ENCODE measurements around the gene VPS35L. TPM values are rescaled to one million over a fixed set of nuclear protein-coding genes. Genes with fewer than 3 reads are reported as not detected.

VPS35L gene
- total RNA-seq, 1 donor from 2014 or later, result 22.4 TPM

DNA sequence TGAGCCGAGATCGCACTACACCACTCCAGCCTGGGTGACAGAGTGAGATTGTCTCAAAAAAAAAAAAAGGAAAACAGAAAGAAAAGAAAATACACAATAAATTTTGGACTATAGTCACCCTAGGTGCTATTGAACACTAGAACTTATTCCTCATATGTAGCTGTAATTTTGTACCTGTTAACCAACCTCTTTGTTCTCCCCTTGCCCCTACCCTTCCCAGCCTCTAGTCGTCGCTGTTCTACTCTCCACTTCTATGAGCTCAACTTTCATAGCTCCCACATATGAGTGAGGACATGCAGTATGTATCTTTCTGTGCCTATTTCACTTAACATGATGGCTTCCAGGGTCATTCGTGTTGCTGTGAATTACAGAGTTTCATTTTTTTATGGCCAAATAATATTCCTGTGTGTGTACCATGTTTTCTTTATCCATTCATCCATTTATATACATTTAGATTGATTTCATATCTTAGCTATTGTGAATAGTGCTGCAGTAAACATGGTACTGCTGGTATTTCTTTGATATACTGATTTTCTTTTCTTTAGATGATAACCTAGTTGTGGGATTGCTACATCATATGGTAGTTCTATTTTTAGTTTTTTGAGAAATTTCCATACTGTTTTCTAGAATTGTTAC is 28.3 kb downstream of the VPS35L start:
- peak; percentile 41 for ATAC-seq
- DNase-seq, result no peak
- intact Hi-C loops (cut with micrococcal nuclease), result no loop called here

DNA sequence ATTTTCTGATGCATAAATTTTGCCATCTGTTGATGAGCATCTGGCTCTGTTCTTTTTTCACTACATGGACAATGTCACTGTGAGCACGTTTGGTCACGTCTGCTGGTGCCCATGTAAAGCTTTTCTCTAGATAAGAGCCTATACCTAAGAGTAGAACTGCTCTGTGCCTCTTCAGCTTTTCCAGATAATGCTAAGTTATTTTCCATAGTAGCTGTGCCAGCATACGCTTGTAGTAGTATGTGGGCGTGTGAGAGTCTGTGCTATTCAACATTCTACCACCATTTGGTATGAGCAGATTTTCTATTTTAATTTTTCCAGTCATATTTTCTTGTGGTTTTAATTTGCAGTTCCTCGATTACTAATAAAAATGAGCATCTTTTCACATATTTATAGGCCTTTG is 33.2 kb downstream of the VPS35L start:
- DNase-seq (no peak), ATAC-seq (peak; percentile 97)
- intact Hi-C loops (cut with micrococcal nuclease), result no loop called here

DNA sequence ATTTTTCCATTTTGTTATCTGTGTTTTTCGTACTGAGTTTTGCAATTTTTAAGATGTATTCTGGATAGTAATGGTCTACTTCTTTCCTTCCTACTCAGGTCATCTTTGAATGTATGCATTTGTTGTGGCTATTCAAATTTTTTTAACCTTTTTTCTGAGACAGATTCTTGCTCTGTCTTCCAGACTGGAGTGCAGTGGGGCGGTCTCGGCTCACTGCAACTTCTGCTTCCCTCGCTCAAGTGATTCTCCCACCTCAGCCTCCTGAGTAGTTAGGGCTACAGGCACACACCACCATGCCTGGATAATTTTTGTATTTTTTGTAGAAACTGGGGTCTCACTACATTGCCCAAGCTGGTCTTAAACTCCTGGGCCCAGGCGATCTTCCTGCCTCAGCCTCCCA is 33.6 kb downstream of the VPS35L start:
- no peak for ATAC-seq
- intact Hi-C loops (cut with micrococcal nuclease), result no loop called here
- DNase-seq, result no peak

DNA sequence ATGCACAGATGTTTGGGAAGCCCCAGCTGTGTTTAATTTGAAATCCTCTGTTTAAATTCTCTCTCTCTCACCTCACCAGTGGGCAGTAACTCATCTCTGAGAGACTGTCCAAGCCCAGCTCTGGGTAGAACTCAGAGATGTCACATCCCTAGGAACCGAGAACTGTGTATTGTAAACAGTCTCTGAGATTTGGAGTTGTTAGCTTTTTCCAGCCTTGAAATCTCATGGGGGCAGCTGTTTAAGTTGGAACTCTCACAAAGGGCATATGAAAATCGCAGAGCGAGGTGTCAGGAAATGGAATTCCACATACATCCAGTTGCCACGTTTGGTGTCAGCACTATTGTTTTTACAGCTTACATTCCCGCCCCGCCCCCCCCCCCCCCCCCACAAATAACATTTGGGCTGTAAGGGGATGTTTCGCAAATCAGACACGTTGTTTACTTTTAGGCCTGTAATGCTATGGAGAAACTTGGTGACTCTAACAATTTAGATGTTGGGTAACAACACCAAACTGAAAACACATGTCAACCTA is 34.3 kb downstream of the VPS35L start:
- ATAC-seq, result peak; percentile 44
- DNase-seq, result no peak
- intact Hi-C loops (cut with micrococcal nuclease), result no loop called here

DNA sequence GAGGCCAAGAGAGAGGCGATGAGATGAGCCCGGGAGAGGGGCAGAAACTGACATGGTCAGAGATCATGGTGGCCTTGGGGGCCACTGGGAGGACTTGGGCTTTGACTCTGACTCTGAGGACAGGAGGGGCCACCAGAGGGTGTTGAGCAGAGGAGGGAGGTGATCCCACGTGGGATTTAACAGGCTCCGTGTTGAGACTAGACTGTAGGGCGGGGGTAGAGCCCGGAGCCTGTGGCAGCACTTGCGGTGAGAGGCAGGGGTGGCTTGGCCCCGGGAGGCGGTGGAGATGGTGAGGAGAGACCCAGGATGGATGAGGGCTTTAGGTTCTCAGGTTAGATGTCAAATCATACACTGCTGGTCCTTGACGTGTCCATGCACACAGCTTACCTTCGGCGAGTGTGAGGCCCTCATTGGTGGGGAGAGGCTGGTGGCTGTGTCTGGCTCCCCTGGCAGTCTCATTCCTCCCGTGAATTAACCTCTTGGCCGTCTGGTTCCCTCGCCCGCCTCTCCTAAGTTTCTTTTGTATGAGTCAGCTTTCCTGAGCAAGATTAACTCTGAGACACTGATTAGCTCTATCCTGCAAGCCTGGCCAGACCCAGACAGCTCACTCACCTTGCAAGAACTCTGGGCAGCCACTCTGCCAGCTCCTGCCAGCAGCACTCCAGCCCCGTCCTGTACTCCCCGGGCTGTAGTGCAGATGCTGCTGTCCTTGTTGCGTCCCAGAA is 39.7 kb downstream of the VPS35L start:
- DNase-seq (peak; percentile 61), ATAC-seq (peak; percentile 95)
- intact Hi-C loops (cut with micrococcal nuclease), result no loop called here

DNA sequence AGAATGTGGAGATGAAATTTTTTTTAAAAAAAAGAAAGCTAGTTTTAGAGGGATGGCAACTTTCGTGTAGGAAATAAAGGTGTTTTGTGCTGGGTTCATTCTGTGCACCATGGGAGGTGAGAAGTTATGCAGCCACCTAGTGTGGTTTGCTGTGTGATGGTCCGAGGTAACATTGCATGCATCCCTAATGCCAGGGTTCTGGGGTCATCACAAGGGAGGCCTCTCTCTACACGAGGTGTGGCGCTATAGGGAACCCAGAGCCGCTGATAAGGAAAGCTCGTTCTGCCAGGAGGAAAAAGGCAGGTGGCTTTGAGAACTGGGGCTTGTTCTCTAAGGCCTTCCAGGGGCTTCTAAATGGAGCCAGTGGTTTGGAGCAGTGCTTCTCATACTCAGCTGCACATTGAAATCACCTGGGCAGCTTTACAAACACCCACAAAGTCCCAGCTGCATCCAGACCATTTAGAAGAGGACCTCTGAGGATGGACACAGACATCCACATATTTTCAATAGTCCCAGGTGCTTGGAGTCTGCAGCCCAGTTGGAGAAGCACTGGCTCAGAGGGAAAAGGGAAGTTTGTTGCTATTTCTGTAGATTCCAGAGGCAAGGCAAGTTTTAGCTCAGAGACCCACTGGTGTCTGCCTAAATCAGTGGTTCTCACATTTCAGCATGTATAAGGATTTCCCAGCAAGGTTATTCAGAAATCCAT is 43.5 kb downstream of the VPS35L start:
- DNase-seq (no peak), ATAC-seq (no peak)
- intact Hi-C loops (cut with micrococcal nuclease), result no loop called here

DNA sequence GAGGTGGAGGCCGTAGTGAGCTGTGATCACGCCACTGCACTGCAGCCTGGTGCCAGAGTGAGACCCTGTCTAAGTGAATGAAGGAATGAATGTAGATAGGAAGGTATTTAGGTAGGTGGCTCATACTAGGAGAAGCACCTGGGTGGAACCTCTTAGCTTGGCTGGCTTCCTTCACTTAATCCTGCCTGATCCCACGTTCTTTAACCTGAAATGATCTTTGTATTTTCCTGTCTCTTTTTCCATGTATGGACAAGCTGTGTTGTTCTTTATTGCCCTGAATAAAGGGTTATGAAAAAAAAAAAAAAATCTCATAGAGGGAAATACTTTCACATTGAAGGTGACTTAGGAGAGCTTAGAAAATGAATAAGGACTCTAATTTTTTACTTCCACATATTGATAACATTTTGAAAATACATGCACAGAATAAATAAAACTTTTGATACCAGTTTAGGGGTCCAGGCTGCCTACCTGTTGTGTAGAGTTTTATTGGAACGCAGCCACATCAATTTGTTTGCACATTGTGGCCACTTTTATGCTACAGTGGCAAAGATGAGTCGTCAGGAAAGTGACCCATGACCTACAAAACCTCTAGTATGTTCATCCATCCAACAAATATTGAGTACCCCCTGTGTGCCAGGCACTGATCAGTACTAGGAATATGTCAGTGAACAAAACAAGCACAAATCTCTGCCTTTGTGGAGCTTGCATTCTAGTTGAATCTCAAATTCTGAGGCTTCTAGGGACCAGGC is 44.6 kb downstream of the VPS35L start:
- intact Hi-C loops (cut with micrococcal nuclease), result no loop called here
- ATAC-seq, result no peak
- no peak for DNase-seq

DNA sequence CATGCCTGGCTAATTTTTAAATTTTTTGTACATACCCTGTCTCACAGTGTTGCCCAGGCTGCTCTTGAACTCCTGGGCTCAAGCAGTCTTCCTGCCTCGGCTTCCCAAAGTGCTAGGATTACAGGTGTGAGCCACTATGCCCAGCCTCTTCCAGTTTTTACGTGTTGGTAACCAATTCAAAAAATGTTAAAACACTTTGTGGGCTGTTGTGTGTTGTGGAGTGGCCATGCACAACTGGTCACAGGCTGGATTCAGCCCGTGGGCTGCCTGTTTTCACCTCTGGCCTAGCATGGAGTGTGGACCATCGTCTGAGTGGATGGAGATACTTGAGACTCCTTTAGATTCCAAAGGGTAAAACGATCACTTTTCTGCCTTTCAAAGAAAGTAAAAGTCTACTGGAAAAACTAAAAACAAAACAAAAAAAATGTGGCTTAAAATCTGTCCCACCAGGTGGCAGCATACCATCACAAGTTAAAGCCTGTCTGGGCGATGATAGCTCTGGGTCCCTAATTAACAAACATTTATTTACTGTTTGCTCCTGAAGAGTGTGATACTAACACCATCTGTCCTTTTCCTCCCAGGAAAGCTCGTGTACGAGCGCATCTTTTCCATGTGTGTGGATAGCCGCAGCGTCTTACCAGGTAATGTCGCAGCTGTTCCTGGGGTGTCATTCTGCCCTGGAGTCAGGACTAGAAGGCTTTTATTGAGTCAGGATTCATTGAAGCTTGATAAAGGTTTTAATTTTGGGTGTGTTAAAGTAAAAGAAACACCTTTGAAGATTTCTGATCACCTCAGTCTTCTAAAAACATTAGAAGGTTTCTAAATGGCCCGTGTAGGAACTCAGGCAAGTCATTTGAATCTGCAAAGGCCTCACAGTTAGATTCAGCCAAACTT is 45.8 kb downstream of the VPS35L start:
- peak; percentile 21 for ATAC-seq

DNA sequence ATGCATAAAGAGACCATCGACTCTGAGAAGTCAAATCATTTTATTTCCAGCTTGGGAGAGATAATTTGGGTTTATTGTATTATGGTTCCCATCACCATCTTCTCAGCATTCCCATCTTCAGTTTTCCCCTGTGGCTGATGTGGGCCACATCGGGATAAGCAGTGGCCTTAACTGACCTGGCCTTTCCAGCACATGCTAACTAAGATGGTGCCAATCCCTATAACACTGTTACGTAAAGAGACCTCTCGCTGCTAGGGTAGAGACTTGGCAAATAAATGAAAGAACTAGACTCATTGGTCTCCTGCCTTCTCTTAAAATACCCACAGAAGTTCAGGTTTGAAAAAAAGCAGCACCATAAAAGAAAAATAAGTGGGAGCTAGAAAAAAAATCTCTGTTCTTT is 49.4 kb downstream of the VPS35L start:
- ATAC-seq, result peak; percentile 82
- intact Hi-C loops (cut with micrococcal nuclease), result no loop called here
- no peak for DNase-seq

More for the DNA sequence above, 45.8 kb downstream of the VPS35L start:
- DNase-seq, result no peak
- intact Hi-C loops (cut with micrococcal nuclease), result loop anchor here (1.0 kb wide), 1 partner anchor 285 kb away; no protein-coding TSS in a partner anchor

DNA sequence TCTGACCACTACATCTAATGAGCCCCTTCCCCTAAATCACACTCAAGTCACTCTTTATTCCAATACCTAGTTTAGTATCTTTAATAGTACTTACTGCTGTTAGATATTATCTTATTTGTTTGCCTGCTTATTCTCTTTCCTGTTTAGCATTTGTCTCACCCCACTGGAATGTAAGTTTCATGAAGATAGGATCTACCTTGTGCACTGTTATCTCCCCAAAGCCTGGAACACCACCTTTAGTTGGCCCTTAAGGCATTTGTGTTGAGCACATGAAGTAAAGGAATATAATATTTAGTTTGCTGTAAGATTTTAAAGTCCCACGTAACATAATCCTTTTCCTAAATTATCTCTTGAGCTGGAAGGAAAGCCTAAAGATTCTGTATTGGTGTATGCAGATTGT is 50.2 kb downstream of the VPS35L start:
- ATAC-seq, result no peak
- no peak for DNase-seq
- intact Hi-C loops (cut with micrococcal nuclease), result no loop called here

DNA sequence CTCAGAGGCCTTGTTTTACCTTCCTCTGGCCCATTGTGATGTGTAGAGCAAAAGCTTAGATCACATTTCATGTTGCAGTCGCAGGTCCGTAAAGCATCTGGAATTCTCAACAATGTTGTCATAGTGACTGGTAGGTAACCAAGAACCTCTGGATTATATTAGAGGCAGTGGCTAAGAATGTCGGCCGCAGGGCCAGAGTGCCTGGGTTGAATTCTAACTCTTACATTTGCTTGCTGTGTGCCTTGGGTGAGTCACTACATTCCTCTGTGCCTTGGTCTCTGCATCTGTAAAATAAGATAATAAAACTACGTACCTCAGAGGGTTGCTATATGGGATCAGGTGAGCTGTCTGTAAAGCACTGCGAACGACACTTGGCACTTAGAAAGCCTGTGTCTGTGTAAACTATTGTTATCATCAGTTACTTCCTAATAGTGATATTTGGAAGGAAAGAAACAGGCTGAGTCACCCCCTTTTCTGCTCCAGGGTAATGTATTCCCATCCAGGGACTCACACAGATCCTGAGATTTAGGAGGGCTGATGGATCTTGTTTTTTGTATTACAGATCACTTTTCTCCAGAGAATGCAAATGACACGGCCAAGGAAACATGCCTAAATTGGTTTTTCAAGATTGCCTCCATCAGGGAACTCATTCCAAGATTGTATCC is 52.2 kb downstream of the VPS35L start:
- DNase-seq (no peak), ATAC-seq (no peak)
- intact Hi-C loops (cut with micrococcal nuclease), result no loop called here

DNA sequence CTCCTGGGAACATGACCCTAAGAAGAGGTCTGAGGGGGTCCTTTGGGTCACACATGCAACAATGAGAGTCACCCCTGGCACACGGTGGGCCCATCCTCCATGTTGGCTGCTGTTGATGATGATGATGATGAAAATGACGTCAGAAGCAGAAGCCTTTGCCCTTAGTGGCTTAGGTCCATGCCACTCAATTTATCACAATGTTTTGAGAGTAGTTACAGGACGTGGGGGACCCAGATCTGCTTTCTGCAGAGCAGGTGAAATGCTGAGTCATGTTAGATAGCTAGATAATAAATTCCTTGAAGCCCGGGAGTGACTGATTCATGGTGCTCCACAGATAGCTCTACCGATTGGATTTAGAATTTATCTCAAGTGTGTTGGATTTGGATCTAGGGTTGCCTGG is 53.9 kb downstream of the VPS35L start:
- DNase-seq (no peak), ATAC-seq (no peak)
- intact Hi-C loops (cut with micrococcal nuclease), result no loop called here

DNA sequence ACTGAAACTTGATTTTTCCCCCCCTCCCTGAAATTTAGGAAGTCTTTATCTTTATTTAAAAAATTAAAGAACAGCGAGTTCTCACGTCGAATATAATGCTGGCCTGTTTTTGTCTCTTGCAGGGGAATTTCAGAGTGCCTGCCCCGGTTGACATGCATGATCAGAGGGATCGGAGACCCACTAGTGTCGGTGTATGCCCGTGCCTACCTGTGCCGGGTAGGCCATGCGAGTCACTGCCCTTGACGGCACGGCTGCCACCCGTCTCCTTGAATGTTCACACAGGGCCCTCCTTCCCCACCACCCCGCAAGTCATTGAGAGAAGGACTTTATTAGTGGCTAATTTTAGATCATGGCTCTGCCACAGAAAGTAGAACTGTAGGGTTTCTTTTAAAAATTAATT is 54.7 kb downstream of the VPS35L start:
- ATAC-seq (no peak), DNase-seq (no peak)
- intact Hi-C loops (cut with micrococcal nuclease), result no loop called here

DNA sequence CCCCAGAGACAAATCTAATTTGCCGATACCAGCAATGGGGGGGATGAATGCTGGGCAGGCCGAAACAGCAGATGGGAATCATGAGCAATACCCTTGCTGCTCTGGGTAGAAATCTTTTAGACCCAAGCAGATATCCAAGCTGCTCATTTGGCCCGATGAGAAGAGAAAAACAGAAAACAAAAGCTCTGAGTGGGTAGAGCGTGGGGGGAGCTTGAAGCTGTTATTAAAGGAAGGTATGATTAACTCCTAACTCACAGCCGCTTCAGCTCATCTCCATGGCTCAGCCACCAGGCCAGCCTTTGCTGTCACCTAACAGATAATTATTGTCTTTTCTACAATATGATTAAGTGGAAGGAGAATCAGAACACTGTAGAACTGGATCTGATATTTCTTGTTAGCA is 58.3 kb downstream of the VPS35L start:
- intact Hi-C loops (cut with micrococcal nuclease), result no loop called here
- ATAC-seq (no peak), DNase-seq (no peak)

DNA sequence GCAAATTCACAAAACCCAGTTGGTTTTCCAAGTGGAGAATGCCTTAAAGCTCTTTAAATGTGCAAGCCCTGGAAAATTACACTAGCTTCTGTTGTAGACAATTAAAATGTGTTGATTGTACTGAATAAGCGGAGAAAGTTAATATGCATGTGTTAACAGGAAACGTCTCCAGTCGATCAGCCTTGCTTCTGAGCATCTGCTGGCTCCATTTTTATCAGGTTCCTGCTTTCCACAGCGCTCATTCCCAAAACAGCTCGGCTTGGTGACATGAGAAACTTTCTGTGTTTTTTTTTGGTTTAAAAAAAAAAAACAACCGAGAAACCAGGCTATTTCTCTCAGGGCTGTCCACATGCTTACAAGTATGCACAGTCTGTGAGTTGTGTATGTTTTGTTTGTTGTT is 60.7 kb downstream of the VPS35L start:
- no peak for ATAC-seq
- DNase-seq, result no peak
- intact Hi-C loops (cut with micrococcal nuclease), result no loop called here

DNA sequence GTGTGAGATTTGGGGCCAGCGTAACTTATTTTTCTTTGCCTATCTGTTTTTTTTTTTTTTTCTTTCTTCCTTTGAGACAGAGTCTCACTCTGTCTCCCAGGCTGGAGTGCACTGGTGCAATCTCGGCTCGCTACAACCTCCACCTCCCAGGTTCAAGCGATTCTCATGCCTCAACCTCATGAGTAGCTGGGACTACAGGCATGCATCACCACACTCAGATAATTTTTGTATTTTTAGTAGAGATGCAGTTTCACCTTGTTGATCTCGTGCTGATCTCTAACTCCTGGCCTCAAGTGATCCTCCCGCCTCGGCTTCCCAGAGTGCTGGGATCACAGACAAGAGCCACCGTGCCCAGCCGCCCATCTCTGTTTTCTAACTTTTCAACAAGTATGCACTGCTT is 63.4 kb downstream of the VPS35L start:
- intact Hi-C loops (cut with micrococcal nuclease), result no loop called here
- DNase-seq, result no peak
- no peak for ATAC-seq

DNA sequence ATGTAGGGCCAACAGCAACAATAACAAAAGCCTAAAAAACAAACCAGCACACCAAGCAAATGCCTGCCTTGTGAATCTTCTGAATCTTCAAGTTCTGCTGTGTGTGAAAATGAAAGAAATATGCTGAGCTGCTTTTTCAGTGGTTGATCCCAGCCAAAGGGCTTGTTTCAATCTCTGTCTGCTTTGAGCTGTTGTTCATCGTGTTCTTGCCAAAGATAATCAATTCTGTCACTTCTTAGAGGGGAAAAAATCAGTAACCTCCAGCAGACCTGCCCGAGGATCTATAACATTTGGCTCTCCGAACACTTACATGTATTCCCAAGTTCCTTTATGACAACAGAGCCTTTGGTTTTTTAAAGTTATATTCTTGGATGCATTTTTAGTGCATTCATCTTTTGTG is 65.9 kb downstream of the VPS35L start:
- ATAC-seq, result no peak
- no peak for DNase-seq
- intact Hi-C loops (cut with micrococcal nuclease), result no loop called here

DNA sequence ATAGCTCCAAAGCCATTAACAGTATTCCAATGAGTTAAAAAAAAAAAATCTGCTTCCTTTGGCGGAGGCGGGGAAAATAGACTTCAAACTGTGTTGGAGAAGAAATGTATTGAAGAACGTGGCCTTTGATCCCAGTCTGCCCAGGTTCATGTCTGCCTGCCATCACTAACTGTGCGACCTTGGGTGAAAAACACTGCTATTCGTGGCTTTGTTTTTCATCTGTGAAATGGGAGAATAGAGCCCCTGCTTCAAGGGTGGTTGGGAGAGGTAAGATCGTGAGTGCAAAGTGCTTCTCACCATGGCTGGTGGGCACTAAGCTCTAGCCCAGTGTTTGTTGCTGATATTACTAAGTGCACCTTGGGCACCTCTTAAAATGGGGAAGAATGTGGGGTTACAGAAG is 69.5 kb downstream of the VPS35L start:
- no peak for DNase-seq
- intact Hi-C loops (cut with micrococcal nuclease), result no loop called here

More for the DNA sequence above, 69.5 kb downstream of the VPS35L start:
- ATAC-seq, result no peak
